ENCODE data around the gene MAP3K15.

MAP3K15 gene

DNA sequence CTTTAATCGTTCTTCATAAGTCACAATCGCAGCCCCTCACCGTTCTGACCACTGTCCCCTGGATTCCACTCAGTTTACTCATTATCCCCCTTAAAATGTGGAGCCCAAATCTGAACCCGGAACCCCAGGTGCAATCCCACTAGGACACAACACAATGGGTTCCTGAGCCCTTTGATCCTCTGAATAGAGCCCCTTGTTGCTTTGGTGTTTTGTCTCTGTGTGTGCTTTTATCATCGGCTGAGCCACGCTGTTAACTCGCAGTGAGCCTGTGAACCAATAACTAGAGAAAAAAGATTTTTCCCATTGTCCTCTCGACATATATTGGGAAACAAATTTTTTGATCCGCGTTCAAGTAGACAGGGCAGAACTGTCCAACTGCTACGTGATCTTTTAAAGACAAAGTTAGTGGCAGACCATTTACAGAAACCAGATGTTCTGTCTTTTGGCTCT, 172.2 kb downstream of the MAP3K15 start:
- DNase-seq: no peak
- Mint-ChIP-seq H3K9me3 (no peaks in the 10 kb centered on the region), H3K4me1 (ENCODE audit: low read depth in 2 of 2) (peaks cover 7 to 9% of the 10 kb centered on the region in 2 donors), H3K27me3 (no peaks in the 10 kb centered on the region), H3K27ac (peak overlapping the region; percentile 89 to 96), H3K4me3 (peak overlapping the region; percentile 85 to 89), H3K36me3 (ENCODE audit: insufficient read depth) (peaks cover 9% of the 10 kb centered on the region)
- ATAC-seq (replicated peaks): no peak

DNA sequence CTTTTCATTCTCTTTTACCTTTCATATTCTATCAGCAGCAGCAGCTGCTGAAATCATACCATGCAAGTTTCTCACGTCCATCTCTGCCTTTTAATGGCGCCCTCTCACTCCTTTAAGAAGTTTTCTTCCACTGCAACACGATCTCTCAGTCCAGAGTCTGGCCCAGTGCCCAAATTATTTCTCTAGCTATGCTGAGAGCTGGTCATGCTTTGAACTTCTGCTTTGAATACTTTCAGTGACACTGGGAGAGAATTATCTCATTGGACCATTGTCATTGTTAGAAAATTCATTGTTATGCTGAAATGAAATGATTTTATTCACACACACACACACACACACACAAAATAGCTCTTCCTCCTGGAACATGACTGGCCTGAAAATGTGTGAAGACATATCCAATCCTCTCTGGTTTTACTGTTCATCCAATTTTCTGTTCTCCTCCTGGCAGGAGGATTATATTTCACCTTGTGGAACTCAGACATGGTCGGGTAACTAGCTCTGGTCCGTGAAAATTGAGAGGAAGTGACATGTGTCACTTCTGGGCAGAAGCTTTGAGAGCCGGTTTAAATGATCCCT, 172.9 kb downstream of the MAP3K15 start:
- no peak for DNase-seq
- no peak for ATAC-seq (replicated peaks)
- Mint-ChIP-seq H3K9me3 (no peaks in the 10 kb centered on the region), H3K27ac (peak overlapping the region in 1 of 2 donors; percentile 74), H3K4me1 (ENCODE audit: low read depth in 2 of 2) (peaks cover 7% of the 10 kb centered on the region in 2 donors), H3K36me3 (ENCODE audit: insufficient read depth) (peaks cover 9% of the 10 kb centered on the region), H3K4me3 (no peak overlapping the region), H3K27me3 (no peaks in the 10 kb centered on the region)

DNA sequence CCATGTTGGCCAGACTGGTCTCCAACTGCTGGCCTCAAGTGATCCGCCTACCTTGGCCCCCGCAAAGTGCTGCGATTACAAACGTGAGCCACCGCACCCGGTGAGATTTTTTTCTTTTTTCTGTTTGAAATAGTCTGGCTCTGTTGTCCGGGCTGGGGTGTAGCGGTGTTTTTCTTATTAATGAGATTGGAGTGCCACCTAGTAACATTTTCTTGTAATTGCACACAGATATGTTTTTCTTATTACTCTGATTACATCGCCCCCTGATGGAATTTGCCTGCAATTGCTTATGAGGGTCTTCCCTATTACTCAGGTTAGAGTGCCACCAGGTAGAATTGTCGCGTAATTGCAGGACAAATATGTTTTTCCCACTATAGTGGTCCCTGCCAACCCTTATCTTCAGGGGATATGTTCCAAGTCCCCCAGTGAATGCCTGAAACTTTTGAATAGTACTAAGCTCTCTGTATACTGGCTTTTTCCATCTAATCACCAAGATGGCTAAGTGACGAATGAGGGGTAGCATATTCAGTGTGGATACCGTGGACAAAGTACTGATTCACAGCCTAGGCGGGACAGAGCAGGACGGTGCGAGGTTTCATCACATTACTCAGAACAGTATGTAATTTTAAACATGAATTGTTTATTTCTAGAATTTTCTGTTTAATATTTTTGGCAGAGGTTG, 180.2 kb downstream of the MAP3K15 start:
- H3K4me3 Mint-ChIP-seq: no peak overlapping the region
- DNase-seq (no peak), ATAC-seq (replicated peaks) (peak; percentile 23)
- H3K9me3 Mint-ChIP-seq: no peaks in the 10 kb centered on the region
- H3K27ac Mint-ChIP-seq: peak overlapping the region in 1 of 2 donors; percentile 75
- peaks cover 0 to 8% of the 10 kb centered on the region in 2 donors for H3K27me3 Mint-ChIP-seq
- peaks cover 6% of the 10 kb centered on the region for H3K36me3 Mint-ChIP-seq (ENCODE audit: insufficient read depth)
- H3K4me1 Mint-ChIP-seq (ENCODE audit: low read depth in 2 of 2): no peaks in the 10 kb centered on the region

DNA sequence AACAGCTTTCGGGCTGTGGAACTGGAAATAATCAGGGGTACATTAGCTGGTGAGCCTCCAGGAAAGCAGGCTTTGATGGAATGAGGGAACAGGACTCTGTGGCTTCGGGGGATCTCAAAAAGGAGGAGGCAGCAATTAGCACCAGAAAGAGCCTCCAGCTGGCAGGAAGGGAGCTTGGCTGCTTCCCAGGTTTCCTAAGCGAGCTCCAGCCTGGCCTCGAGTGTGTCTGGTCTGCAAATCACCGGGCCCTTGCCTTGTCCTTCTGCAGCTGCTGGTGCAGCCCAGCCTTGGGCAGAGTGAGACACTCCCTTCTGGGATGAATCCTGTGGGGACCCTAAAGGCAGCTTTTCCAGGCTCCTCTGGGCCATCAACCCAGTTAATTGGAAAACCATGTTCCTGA, 182.3 kb downstream of the MAP3K15 start:
- Mint-ChIP-seq H3K27me3 (peaks cover 0 to 8% of the 10 kb centered on the region in 2 donors), H3K27ac (no peak overlapping the region)

DNA sequence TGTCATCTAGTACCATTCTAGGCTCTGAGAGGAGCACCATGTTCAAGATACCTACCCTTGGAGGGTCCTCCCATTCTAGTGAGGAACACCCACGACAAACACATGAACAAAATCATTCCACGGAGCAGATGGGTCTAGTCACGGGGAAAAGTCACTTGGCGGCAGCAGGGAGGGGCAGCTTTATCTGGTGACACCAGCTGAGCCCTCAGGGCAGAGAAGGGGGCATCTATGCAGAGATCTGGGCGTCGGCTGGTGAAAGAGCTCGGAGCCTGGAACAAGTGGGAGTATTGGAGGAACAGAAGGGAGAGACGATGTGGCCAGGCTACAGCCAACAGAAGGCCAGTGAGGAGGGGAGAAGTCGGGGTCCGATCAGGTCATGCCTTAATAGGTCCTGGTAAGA, 183.5 kb downstream of the MAP3K15 start:
- peaks cover 0 to 8% of the 10 kb centered on the region in 2 donors for H3K27me3 Mint-ChIP-seq

More for the DNA sequence above, 182.3 kb downstream of the MAP3K15 start:
- peaks cover 6% of the 10 kb centered on the region for H3K36me3 Mint-ChIP-seq (ENCODE audit: insufficient read depth)
- ATAC-seq (replicated peaks) (no peak), DNase-seq (no peak)
- no peaks in the 10 kb centered on the region for H3K4me1 Mint-ChIP-seq (ENCODE audit: low read depth in 2 of 2)
- H3K4me3 Mint-ChIP-seq: no peak overlapping the region
- no peaks in the 10 kb centered on the region for H3K9me3 Mint-ChIP-seq

DNA sequence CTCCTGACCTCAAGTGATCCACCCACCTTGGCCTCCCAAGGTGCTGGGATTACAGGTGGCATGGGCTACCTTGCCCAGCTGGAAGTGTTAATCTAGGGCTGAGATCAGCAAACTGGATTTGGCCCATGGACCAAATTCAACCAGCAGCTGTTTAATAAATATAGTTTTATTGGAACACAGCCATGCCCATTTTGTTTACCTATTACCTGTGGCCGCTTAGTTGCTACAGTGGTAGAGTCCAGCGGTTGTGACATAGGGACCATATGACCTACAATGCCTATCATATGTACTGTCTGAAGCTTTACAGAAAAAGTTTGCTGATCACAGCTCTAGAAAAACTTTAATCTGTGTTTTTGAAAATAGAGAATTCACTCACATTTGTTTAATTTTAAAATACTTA, 188.7 kb downstream of the MAP3K15 start:
- no peak overlapping the region for H3K27ac Mint-ChIP-seq
- no peaks in the 10 kb centered on the region for H3K4me1 Mint-ChIP-seq (ENCODE audit: low read depth in 2 of 2)
- ATAC-seq (replicated peaks) (no peak), DNase-seq (no peak)
- no peak overlapping the region for H3K4me3 Mint-ChIP-seq
- H3K27me3 Mint-ChIP-seq: peaks cover 0 to 2% of the 10 kb centered on the region in 2 donors
- H3K9me3 Mint-ChIP-seq: no peaks in the 10 kb centered on the region
- H3K36me3 Mint-ChIP-seq (ENCODE audit: insufficient read depth): no peaks in the 10 kb centered on the region

More for the DNA sequence above, 183.5 kb downstream of the MAP3K15 start:
- Mint-ChIP-seq H3K4me3 (no peak overlapping the region), H3K36me3 (ENCODE audit: insufficient read depth) (peaks cover 6% of the 10 kb centered on the region), H3K9me3 (no peaks in the 10 kb centered on the region), H3K4me1 (ENCODE audit: low read depth in 2 of 2) (no peaks in the 10 kb centered on the region), H3K27ac (no peak overlapping the region)
- no peak for DNase-seq
- ATAC-seq (replicated peaks): no peak

Measured in effector memory CD8-positive, alpha-beta T cell (primary cell).